H1 (cell line): ENCODE measurements around the gene TRAPPC12. TPM values are rescaled to one million over a fixed set of nuclear protein-coding genes. Genes with fewer than 3 reads are reported as not detected.
A peak's percentile ranks its signal among the peaks of the same experiment; 100 is the strongest.

Source experiments
- CTCF ChIA-PET: fragments of 300-600 bp; sonication (Branson Sonifier 250); formaldehyde crosslinking; loops from one replicate; lab custom pipeline; 2021; ENCODE audit not compliant: partially characterized antibody; lab: Charles Lee
- POLR2A ChIA-PET: fragments of 300-600 bp; sonication (Branson Sonifier 250); formaldehyde crosslinking; loops from one replicate; lab custom pipeline; 2021; ENCODE audit warnings: inconsistent platforms; ENCODE audit not compliant: partially characterized antibody; lab: Charles Lee
- DNase-seq, 2 experiments: peaks; one replicate each; pipeline versions ENCODE4 v3.0.0 to v3.0.0-alpha.2; 2010 to 2022; ENCODE audit warnings: low spot score in 2 of 2, low read depth in 1 of 2, mixed read lengths in 1 of 2
- FAIRE-seq: peaks from 2 replicates; lab custom pipeline; 2011; peaks lifted over from hg19 to GRCh38; lab: Jason Lieb, UNC
- H2AFZ ChIP-seq: 2 replicates; pipeline ENCODE4 v1.8.1; 2012; ENCODE audit warnings: low read length, inconsistent platforms
- H2AK5ac ChIP-seq: 2 replicates; pipeline ENCODE4 v1.6.1; 2013; ENCODE audit warnings: low read depth, low read length
- H2BK120ac ChIP-seq: replicated peaks from 2 replicates; pipeline ENCODE3; 2013; ENCODE audit warnings: low read depth, low read length, inconsistent platforms
- H2BK12ac ChIP-seq: 2 replicates; pipeline ENCODE4 v1.6.1; 2013; ENCODE audit warnings: low read depth, low read length
- H2BK15ac ChIP-seq: 2 replicates; pipeline ENCODE4 v1.6.1; 2013; ENCODE audit warnings: low read length
- H2BK20ac ChIP-seq: 2 replicates; pipeline ENCODE4 v1.6.1; 2013; ENCODE audit warnings: low read length
- H2BK5ac ChIP-seq: 2 replicates; pipeline ENCODE4 v1.6.1; 2013; ENCODE audit warnings: low read depth, low read length
- H3K14ac ChIP-seq: 2 replicates; pipeline ENCODE4 v1.6.1; 2013; ENCODE audit warnings: inconsistent platforms; ENCODE audit not compliant: insufficient read length
- H3K18ac ChIP-seq: 2 replicates; pipeline ENCODE4 v1.6.1; 2013; ENCODE audit warnings: low read length; ENCODE audit errors: extremely low read depth
- H3K23ac ChIP-seq: 2 replicates; pipeline ENCODE4 v1.6.1; 2013; ENCODE audit warnings: inconsistent platforms; ENCODE audit not compliant: insufficient read length
- H3K23me2 ChIP-seq: 2 replicates; pipeline ENCODE4 v1.6.1; 2013; ENCODE audit warnings: low read depth, low read length
- H3K27ac ChIP-seq: 2 replicates; pipeline ENCODE4 v1.6.1; 2011; ENCODE audit warnings: low read depth, low read length, inconsistent platforms
- H3K27me3 ChIP-seq, 4 experiments: replicated peaks in 1 of 4; 1 replicate in 1 of 4; 2 replicates in 3 of 4; pipeline versions ENCODE4 v1.6.1 to v1.8.1; 2011 to 2013; ENCODE audit warnings: low read length in 3 of 4, mild to moderate bottlenecking in 3 of 4, inconsistent platforms in 2 of 4, mixed read lengths in 2 of 4, moderate library complexity in 1 of 4; ENCODE audit not compliant: control insufficient read depth in 3 of 4, insufficient read depth in 3 of 4; ENCODE audit errors: extremely low read depth in 1 of 4
- H3K36me3 ChIP-seq, 4 experiments: 2 replicates each; pipeline versions ENCODE4 v1.6.1 to v1.8.1; 2011 to 2013; ENCODE audit warnings: mild to moderate bottlenecking in 4 of 4, low read length in 3 of 4, moderate library complexity in 2 of 4, control low read depth in 1 of 4, inconsistent platforms in 1 of 4; ENCODE audit not compliant: insufficient read depth in 4 of 4, control insufficient read depth in 2 of 4
- H3K4ac ChIP-seq: replicated peaks from 2 replicates; pipeline ENCODE3; 2013; ENCODE audit warnings: low read length, low read depth, mixed read lengths, inconsistent platforms; ENCODE audit not compliant: insufficient read length
- H3K4me1 ChIP-seq, 4 experiments: replicated peaks in 1 of 4; 1 replicate in 1 of 4; 2 replicates in 3 of 4; pipeline versions ENCODE4 v1.6.1 to v1.8.1; 2011 to 2013; ENCODE audit warnings: low read length in 3 of 4, inconsistent platforms in 2 of 4, mixed read lengths in 1 of 4; ENCODE audit not compliant: insufficient read depth in 4 of 4, control insufficient read depth in 3 of 4
- H3K4me2 ChIP-seq, 2 experiments: 2 replicates each; pipeline versions ENCODE4 v1.6.1 to v1.8.1; 2011 to 2013; ENCODE audit warnings: low read depth in 2 of 2, low read length in 2 of 2, control low read depth in 1 of 2, inconsistent platforms in 1 of 2, mild to moderate bottlenecking in 1 of 2; ENCODE audit not compliant: insufficient read depth in 1 of 2
- H3K4me3 ChIP-seq, 4 experiments: fragments of 200-600, 300-600 bp in 1 of 4; sonication (generic), shearing (Covaris generic), sonication (Bioruptor Twin) in 1 of 4; 2 replicates each; pipeline versions ENCODE4 v1.5.1 to v1.8.1; 2011 to 2016; ENCODE audit warnings: low read length in 4 of 4, low read depth in 3 of 4, control low read depth in 2 of 4, inconsistent platforms in 2 of 4, mild to moderate bottlenecking in 2 of 4, mixed read lengths in 1 of 4, moderate library complexity in 1 of 4; ENCODE audit not compliant: insufficient read depth in 2 of 4; ENCODE audit errors: extremely low read depth in 1 of 4
- H3K56ac ChIP-seq: replicated peaks from 2 replicates; pipeline ENCODE3; 2013; ENCODE audit warnings: low read depth, mild to moderate bottlenecking, mixed read lengths, low read length, inconsistent platforms; ENCODE audit not compliant: insufficient read length
- H3K79me1 ChIP-seq: 2 replicates; pipeline ENCODE4 v1.6.1; 2013; ENCODE audit warnings: low read depth, low read length, control low read depth
- H3K79me2 ChIP-seq, 2 experiments: 2 replicates each; pipeline versions ENCODE4 v1.6.1 to v1.8.1; 2012 to 2013; ENCODE audit warnings: low read length in 2 of 2, mild to moderate bottlenecking in 2 of 2, inconsistent platforms in 1 of 2; ENCODE audit not compliant: insufficient read depth in 2 of 2, control insufficient read depth in 1 of 2
- H3K9ac ChIP-seq, 4 experiments: replicated peaks in 1 of 4; 1 replicate in 1 of 4; 2 replicates in 3 of 4; pipeline versions ENCODE4 v1.6.1 to v1.8.1; 2011 to 2013; ENCODE audit warnings: low read depth in 3 of 4, low read length in 3 of 4, control low read depth in 2 of 4, mild to moderate bottlenecking in 2 of 4, moderate library complexity in 2 of 4, inconsistent platforms in 1 of 4; ENCODE audit errors: extremely low read depth in 1 of 4
- H3K9me3 ChIP-seq, 2 experiments: 2 replicates each; pipeline versions ENCODE4 v1.6.1 to v1.8.1; 2012 to 2013; ENCODE audit warnings: mild to moderate bottlenecking in 2 of 2, moderate library complexity in 2 of 2, control low read depth in 1 of 2, inconsistent platforms in 1 of 2, low read depth in 1 of 2, low read length in 1 of 2, mixed read lengths in 1 of 2; ENCODE audit not compliant: insufficient read depth in 2 of 2
- H4K20me1 ChIP-seq, 2 experiments: replicated peaks in 1 of 2; 2 replicates each; pipeline versions ENCODE3 to v1.8.1; 2011 to 2013; ENCODE audit warnings: inconsistent platforms in 2 of 2, low read length in 2 of 2, mild to moderate bottlenecking in 1 of 2; ENCODE audit not compliant: insufficient read depth in 2 of 2, control insufficient read depth in 1 of 2
- H4K5ac ChIP-seq: 2 replicates; pipeline ENCODE4 v1.6.1; 2013; ENCODE audit warnings: low read length, low read depth, mixed read lengths, inconsistent platforms; ENCODE audit not compliant: insufficient read length
- H4K8ac ChIP-seq: 2 replicates; pipeline ENCODE4 v1.8.0; 2013; ENCODE audit warnings: mild to moderate bottlenecking, moderate library complexity, low read length, inconsistent platforms; ENCODE audit not compliant: insufficient read depth; ENCODE audit errors: extremely low read depth
- H4K91ac ChIP-seq: replicated peaks from 2 replicates; pipeline ENCODE3; 2013; ENCODE audit warnings: low read length, mixed read lengths, inconsistent platforms; ENCODE audit not compliant: insufficient read length
- BCL11A ChIP-seq, 2 experiments: IDR thresholded peaks; one replicate each; pipeline ENCODE4 v1.6.1; 2011; ENCODE audit warnings: low read depth in 2 of 2, low read length in 2 of 2, mild to moderate bottlenecking in 2 of 2
- E2F6 ChIP-seq: IDR thresholded peaks from 2 replicates; pipeline ENCODE4 v1.6.1; 2012; ENCODE audit warnings: inconsistent platforms
- NRF1 ChIP-seq: IDR thresholded peaks from 2 replicates; pipeline ENCODE4 v1.6.1; 2011; ENCODE audit warnings: mild to moderate bottlenecking, low read depth, low read length, improper control_type of control experiment
- POU5F1 ChIP-seq: IDR thresholded peaks from 2 replicates; pipeline ENCODE4 v1.6.1; 2011; ENCODE audit warnings: low read depth, mild to moderate bottlenecking, low read length, moderate library complexity
- RBBP5 ChIP-seq: IDR thresholded peaks from 2 replicates; pipeline ENCODE4 v1.7.1; 2012; ENCODE audit warnings: low read depth, mild to moderate bottlenecking, inconsistent platforms, low read length, moderate library complexity, borderline replicate concordance
- SIN3A ChIP-seq, 2 experiments: IDR thresholded peaks in 1 of 2; conservative IDR thresholded peaks in 1 of 2; 2 replicates each; pipeline ENCODE4 v1.6.1; 2011 to 2012; ENCODE audit warnings: low read length in 2 of 2, improper control_type of control experiment in 1 of 2, low read depth in 1 of 2, mild to moderate bottlenecking in 1 of 2
- TAF7 ChIP-seq: optimal IDR thresholded peaks from 2 replicates; pipeline ENCODE3; 2011; ENCODE audit warnings: low read depth, mild to moderate bottlenecking, inconsistent platforms, low read length, moderate library complexity, borderline replicate concordance
- TCF12 ChIP-seq: IDR thresholded peaks from 2 replicates; pipeline ENCODE4 v1.6.1; 2011; ENCODE audit warnings: low read depth, mild to moderate bottlenecking, low read length
- ZNF274 ChIP-seq: IDR thresholded peaks from 2 replicates; pipeline ENCODE4 v1.7.0; 2012; ENCODE audit warnings: low read length, borderline replicate concordance; ENCODE audit errors: extremely low read depth
- WGBS, 2 experiments: shearing (Covaris generic) in 1 of 2; methylation state at CpG; one replicate each; pipeline versions ENCODE4 v1.1.6 to v1.1.7; 2013 to 2015; ENCODE audit warnings: low lambda C conversion rate in 2 of 2, mixed read lengths in 2 of 2, inconsistent platforms in 1 of 2, low coverage in 1 of 2, missing lambda C conversion rate in 1 of 2; ENCODE audit not compliant: insufficient replicate concordance in 2 of 2, insufficient coverage in 1 of 2, insufficient read length in 1 of 2; ENCODE audit errors: extremely low coverage in 1 of 2, missing lambda C conversion rate in 1 of 2; 5-methylcytosine and 5-hydroxymethylcytosine counted together
- polyA plus RNA-seq, 7 experiments: library from polyadenylated mRNA; depleted of rRNA in 3 of 7; stranded (reverse) in 5 of 7; unstranded in 2 of 7; fragments of >200 nt in 5 of 7; fragments of 200-250 nt in 2 of 7; gene quantifications; 1 replicate in 5 of 7; 2 replicates in 1 of 7; 4 replicates in 1 of 7; pipeline versions ENCODE4 v1.2.1 to v1.2.3, GENCODE V29; 2011 to 2013; ENCODE audit warnings: missing spikeins in 2 of 7, mixed read lengths in 2 of 7
- total RNA-seq: library from RNA; stranded (reverse); fragmentation: NEBNext Ultra II Directional; extraction: Animal tissue kit (Norgen Biotek cat#: 25700); gene quantifications from 2 replicates; pipeline ENCODE4 v1.2.1, GENCODE V29; 2021

The TRAPPC12 gene
- total and polyA plus RNA-seq, 2 of the 8 experiments (the other 6 are each of a cell fraction or from before 2014, with no cell fraction given) = 35.0 to 67.3 TPM

GRCh38 chr2:3519255-3520205 is 140.0 kb downstream of the TRAPPC12 start, which contains the start of gene ADI1:
TSS of gene ADI1 (minus strand) at chr2:3519531. CDS start at chr2:3519487, 44 bp downstream.
- no peaks in the 10 kb centered on the region for H3K9me3 ChIP-seq
- TF ChIP-seq E2F6 = peak; percentile 93
- peak; percentile 89 for TF ChIP-seq TAF7
- 0 out of 2 replicates have a peak, but pooled peaks have one; percentile 0 for TF ChIP-seq NRF1
- TF ChIP-seq POU5F1 = no peak
- TF ChIP-seq BCL11A (IDR thresholded peaks at IDR 0.05; ENCODE audit: low read depth in 2 of 2, low read length in 2 of 2) = no peak
- TF ChIP-seq SIN3A (conservative IDR thresholded peaks at IDR 0.05 in 1 of 2, IDR thresholded peaks at IDR 0.05 in 1 of 2; ENCODE audit: low read depth in 1 of 2, low read length in 2 of 2) = peak in 1 of 2 experiments; percentile 59; a peak in 1 of 4 replicates
- TF ChIP-seq ZNF274 = no peak
- 0 out of 2 replicates have a peak, but pooled peaks have one; percentile 51 for TF ChIP-seq RBBP5
- TF ChIP-seq TCF12 = no peak

More at GRCh38 chr2:3519255-3520205, 140.0 kb downstream of the TRAPPC12 start, which contains the start of gene ADI1:
- Histone ChIP-seq H3K27ac (peak within 1 kb of the TSS; percentile 86), H2BK12ac (0 out of 2 replicates have a peak within 1 kb of the TSS, but pooled peaks have one; percentile 43), H3K56ac (peak within 1 kb of the TSS; percentile 83), H4K20me1 (no peaks in the 10 kb centered on the region), H2BK120ac (peak within 1 kb of the TSS; percentile 41), H3K23me2 (peaks cover 9% of the 10 kb centered on the region), H3K36me3 (peaks cover 0 to 4% (median 0%) of the 10 kb centered on the region in 4 experiments; a peak in 1 of 8 replicates), H3K23ac (no peak within 1 kb of the TSS), H2AK5ac (0 out of 2 replicates have a peak within 1 kb of the TSS, but pooled peaks have one; percentile 53), H2BK15ac (no peak within 1 kb of the TSS), H3K4ac (peak within 1 kb of the TSS; percentile 89), H3K18ac (peak within 1 kb of the TSS; percentile 95), H3K4me2 (peak within 1 kb of the TSS; percentile 72 to 82), H3K79me1 (no peaks in the 10 kb centered on the region; the same call in 1 of the 2 replicates), H3K14ac (no peak within 1 kb of the TSS), H3K4me1 (peaks cover 0 to 3% (median 1%) of the 10 kb centered on the region in 4 experiments; a peak in 3 of 7 replicates), H2BK5ac (peak within 1 kb of the TSS; percentile 94), H3K79me2 (peaks cover 0 to 11% of the 10 kb centered on the region in 2 experiments; a peak in 1 of 4 replicates), H3K9ac (peak within 1 kb of the TSS; percentile 77 to 84 (median 78)), H4K5ac (peak within 1 kb of the TSS; percentile 94), H2AFZ (no peak within 1 kb of the TSS), H3K27me3 (no peaks in the 10 kb centered on the region), H2BK20ac (no peak within 1 kb of the TSS), H3K4me3 (peak within 1 kb of the TSS; percentile 54 to 78 (median 70)), H4K8ac (peak within 1 kb of the TSS; percentile 96; the same call in 1 of the 2 replicates), H4K91ac (peak within 1 kb of the TSS; percentile 79)
- ChIA-PET POLR2A (interaction anchor here (0.6 to 3.2 kb wide), 15 partner anchors 9 to 140 kb away, joined by 3 to 17 read pairs (median 3); partner anchors contain the start of gene RNASEH1), CTCF (interaction anchor here (0.5 to 1.5 kb wide), 2 partner anchors 33 to 56 kb away, joined by 3 to 6 read pairs; no protein-coding TSS in a partner anchor)
- DNase-seq (peak; percentile 43 to 89), FAIRE-seq (no peak)
- WGBS, 2 experiments = 8% methylated on average over 64 of the region's 76 CpGs; no CpG with 5 or more reads in 1 of the 2 experiments
